Stimulated activated naive CD8-positive, alpha-beta T cell treated with anti-CD3 and anti-CD28 coated beads, Interleukin-15, Interleukin-2, amounts not matched to agents 100 U/mL and 50 U/mL, for 24 hours (primary cell): ENCODE results near the gene ANKH.
"Not testable (repeated sequence)": the region's sequence is repeated elsewhere in the genome, so short reads cannot be mapped to it uniquely, and the experiment has no call there.

ENCODE experiments used
- ATAC-seq: fragments of 150-1000 bp; cut with Tn5 transposase; one replicate; pipeline ENCODE4 v1.10.0; 2021
- DNase-seq: peaks from one replicate; pipeline ENCODE4 v3.0.0; 2021

The ANKH gene

GRCh38 chr5:14826714-14827113 is 44.9 kb downstream of the ANKH start:
- no peak for DNase-seq
- ATAC-seq, result no peak

GRCh38 chr5:14825977-14826376 is 45.6 kb downstream of the ANKH start:
- ATAC-seq, result no peak

DNA sequence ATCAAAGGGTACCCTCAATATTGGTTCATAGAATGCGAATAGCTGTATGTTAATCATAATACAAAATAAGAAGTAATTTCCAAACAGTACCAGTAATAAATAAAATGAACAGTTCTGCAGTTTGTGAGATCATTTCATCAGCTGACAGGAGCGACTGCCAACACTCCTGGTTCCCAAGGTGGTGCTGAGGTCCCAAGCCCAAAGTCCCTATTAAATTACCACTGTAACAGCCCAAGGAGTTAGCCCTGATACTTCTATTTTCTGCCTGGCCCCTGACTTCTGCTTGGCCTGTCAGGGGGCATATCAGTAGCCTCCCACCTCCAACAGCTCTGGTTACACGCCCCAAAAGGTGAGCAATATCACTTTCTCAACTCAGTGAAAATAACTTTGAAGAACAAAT is 47.1 kb downstream of the ANKH start:
- no peak for DNase-seq

More at GRCh38 chr5:14825977-14826376, 45.6 kb downstream of the ANKH start:
- DNase-seq, result no peak

DNA sequence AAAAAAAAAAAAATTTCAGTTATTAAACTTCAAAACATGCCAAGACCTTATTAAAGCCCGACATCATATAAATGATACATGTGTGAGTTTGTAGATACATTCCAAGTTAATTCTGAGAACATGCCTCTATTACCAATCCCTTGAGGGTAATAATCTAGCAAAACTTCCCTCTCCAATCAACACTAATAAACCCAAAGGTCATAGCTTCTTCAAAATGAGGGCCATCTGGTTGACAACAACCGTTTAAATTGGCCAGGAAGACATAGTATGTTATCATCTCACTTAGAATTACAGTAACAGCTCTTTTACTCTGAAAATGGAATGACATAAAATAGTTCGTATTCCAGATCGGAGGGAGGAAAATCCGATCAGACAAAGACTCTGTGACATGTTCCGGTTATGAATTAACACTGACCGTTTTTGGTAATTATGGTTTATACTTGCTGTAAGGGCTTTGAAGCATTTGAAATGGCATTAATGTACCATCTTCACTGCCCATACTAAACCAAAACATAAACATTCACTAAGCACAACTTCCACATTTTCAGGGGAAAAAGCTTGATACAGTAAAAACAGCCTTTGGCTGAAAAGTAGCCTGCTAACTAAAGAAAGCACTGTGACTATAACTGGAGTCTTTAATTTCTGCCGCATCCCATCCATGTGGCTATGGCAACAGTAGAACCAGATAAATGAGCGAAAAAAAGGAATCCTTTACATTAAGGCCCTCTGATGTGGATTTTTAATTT is 50.3 kb downstream of the ANKH start:
- DNase-seq (no peak), ATAC-seq (no peak)

More for the DNA sequence above, 47.1 kb downstream of the ANKH start:
- no peak for ATAC-seq

DNA sequence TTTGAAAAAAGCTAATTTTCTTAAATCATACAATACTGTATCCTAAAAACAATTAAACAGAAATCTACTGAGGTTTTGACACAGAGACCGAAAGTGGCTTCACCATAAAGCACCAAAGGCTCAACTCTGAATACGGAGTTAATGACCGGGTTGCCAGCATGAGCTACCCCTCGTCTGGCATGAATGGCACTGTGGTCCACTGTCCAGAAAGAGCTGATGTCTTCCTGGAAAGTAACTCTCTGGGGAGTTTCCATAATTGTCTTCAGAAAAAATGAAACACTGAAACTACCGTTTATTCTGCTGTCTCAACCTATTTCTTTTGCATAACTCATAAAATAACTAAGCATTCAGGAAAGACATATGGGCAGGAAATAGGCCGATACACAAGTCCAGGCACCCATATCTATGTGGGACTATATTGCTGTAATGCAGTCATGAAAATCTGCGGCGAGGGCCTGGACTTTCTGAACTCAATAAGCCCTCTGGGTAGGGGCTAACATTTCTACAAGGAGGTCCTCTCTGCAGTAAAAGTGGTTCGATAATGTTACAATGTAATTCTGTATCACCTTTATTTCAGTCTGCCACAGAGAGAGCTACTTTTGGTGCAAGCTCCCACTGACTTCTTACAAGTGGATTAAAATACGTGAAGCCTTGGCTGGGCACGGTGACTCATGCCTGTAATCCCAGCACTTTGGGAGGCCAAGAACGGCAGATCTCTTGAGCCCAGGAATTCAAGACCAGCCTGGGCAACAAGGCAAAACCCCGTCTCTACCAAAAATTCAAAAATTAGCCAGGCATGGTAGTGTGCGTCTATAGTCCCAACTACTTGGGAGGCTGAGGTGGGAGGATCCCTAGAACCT is 52.4 kb downstream of the ANKH start:
- DNase-seq (no peak), ATAC-seq (peak; percentile 28)

GRCh38 chr5:14817762-14818136 is 53.8 kb downstream of the ANKH start:
- not testable (repeated sequence) for ATAC-seq

GRCh38 chr5:14816999-14817761 is 54.4 kb downstream of the ANKH start:
- ATAC-seq (peak; percentile 93), DNase-seq (peak; percentile 44)

More at GRCh38 chr5:14817762-14818136, 53.8 kb downstream of the ANKH start:
- DNase-seq, result not testable (repeated sequence)

- no peak for ATAC-seq
- DNase-seq, result no peak
These were observed 55.1 kb downstream of the ANKH start for GRCh38 chr5:14816374-14816998.

DNA sequence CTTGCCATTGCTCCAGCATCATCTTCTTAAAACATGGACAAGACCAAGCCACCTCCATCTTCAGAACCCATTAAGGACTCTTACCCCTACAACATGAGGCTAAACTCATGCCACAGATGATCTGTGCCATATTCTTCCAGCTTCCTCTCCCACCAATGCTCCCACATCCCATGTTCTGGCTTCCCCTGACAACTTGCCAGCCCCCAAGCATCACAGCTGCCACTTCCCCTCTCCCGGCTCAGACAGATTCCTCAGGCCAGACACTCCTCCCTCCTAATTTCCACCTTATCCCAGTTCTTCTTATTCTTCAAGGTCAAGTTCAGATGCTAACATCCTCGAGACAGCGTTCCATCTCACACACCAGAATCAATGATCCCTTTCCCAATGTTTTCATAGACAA is 57.8 kb downstream of the ANKH start:
- no peak for DNase-seq
- ATAC-seq, result no peak

- DNase-seq (no peak), ATAC-seq (no peak)
These were observed 59.4 kb downstream of the ANKH start for GRCh38 chr5:14812166-14812565.

- ATAC-seq, result no peak
These were observed 60.5 kb downstream of the ANKH start for GRCh38 chr5:14810928-14811572.

GRCh38 chr5:14810282-14810681 is 61.3 kb downstream of the ANKH start:
- no peak for ATAC-seq
- no peak for DNase-seq

More at GRCh38 chr5:14810928-14811572, 60.5 kb downstream of the ANKH start:
- DNase-seq, result no peak

GRCh38 chr5:14809369-14810155 is 62.0 kb downstream of the ANKH start:
- peak; percentile 99 for ATAC-seq
- peak; percentile 74 for DNase-seq

DNA sequence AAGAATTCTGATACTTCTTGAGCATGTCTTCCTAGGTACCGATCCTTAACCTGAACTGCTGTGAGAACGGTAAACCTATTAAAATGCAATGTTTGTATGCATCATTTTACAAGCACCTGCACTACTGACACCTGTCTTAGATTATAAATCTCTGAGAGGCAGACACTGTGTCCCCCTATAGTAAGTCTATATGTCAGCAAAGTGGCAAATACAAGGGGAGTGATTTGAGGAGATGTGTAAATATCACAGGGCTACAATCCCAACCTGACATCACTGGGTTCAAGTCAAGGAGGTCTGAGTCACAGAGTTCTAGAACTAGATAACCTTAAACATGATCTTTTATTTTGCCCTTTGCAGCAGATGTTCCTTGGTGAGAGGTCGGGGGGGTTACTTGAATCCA is 64.1 kb downstream of the ANKH start:
- ATAC-seq (no peak), DNase-seq (no peak)

GRCh38 chr5:14806456-14806855 is 65.1 kb downstream of the ANKH start:
- DNase-seq, result no peak
- no peak for ATAC-seq

DNA sequence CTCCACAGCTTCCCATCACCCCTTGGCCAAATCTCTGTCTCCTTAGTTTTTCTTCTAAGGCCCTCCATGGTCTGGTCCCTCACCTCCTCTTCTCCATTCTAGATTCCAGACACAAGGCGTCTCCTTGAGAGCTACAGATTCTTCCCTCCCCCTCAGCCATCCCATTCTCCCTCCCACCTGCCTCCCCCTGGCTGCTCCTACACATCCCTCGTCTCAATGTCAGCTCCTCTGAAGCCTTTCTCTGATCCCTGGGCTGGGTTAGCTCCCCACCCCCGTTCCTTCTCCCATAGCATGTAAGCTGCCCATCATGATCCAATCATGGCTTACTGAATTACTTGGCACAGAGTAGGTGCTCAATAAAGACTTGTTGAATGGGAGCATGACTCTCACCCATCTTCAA is 69.0 kb downstream of the ANKH start:
- ATAC-seq, result no peak

DNA sequence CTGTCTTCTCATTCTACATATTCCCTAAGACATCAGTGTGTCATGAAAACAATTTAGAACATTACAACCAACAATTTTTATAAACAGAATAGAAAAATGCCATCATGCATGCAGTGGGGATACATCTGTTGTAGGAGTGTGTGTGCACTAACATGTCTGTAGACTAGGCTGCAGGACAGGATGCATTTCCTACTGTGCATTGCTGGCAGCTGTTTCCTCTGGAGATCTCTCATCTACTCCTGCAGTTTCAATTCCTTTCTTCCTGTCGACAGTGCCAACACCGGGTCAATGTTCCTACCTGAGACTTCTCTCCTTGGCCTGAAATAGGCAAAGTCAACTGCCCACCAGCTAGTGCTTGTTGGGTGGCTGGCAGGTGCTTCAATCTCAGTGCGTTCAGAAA is 69.8 kb downstream of the ANKH start:
- ATAC-seq (no peak), DNase-seq (no peak)

More for the DNA sequence above, 69.0 kb downstream of the ANKH start:
- no peak for DNase-seq

DNA sequence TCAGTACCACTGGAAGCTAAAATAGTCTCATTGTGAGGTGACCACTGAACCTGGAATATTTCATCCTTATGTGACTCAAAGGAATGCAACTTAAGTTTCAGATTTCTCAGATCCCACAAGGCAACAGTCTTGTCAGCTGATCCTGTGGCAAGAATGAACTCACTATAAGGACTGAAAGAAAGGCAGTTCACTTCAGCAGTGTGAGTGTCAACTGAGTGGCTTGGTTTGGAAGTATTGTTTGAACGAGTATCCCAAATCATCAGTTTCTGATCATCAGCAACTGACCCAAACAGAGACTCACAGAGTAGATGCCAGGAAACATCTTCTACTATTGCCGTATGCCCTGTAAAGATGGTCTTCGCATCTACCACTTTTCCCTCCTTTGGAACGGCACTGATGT is 74.2 kb downstream of the ANKH start:
- not testable (repeated sequence) for DNase-seq, ATAC-seq

- DNase-seq (no peak), ATAC-seq (no peak)
These were observed 76.9 kb downstream of the ANKH start for GRCh38 chr5:14794583-14795230.

- no peak for DNase-seq
- ATAC-seq, result no peak
These were observed 77.7 kb downstream of the ANKH start for GRCh38 chr5:14793851-14794250.
